ENCODE results near the gene CTCF. TPM values are rescaled to one million over a fixed set of nuclear protein-coding genes. Genes with fewer than 3 reads are reported as not detected.

Gene CTCF
- total RNA-seq, 2 donors from 2014 or later, result 61.3 to 74.6 TPM

DNA sequence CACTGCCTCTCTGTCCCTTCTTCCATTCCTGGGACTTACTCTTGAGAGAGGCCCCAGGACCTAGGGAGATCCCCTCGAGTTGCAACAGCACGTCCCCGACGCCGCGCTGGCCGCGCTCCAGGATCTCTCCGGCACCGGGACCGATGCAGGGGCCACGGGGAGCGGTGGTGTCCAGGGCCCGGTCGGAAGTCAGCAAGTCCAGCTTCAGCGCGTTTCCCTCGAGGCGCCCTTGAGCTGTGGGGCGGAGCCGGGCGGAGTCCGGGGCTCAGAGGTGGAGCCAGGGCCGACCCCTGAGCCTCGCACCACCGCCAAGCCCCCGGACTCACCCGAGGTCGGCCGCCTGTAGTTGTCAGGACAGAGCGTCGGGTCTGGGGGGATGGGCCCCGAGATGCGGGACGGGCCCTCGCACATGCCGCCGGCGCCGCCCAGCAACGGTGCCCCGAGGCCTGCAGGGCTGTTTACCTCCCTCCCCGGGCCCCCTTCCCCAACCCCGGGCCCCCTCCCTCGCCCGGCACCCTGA is 103.8 kb downstream of the CTCF start:
- peak; percentile 80 for DNase-seq
- peaks cover 11% of the 10 kb centered on the region for H3K36me3 ChIP-seq (ENCODE audit: control insufficient read depth, insufficient read depth, low read length)
- H3K27ac Mint-ChIP-seq, result no peak overlapping the region
- no peaks in the 10 kb centered on the region for H3K27me3 ChIP-seq (ENCODE audit: control insufficient read depth, insufficient read depth, low read length, poor library complexity, severe bottlenecking)
- peak overlapping the region; percentile 53 for H3K27ac ChIP-seq (ENCODE audit: low read depth, low read length)
- peaks cover 4% of the 10 kb centered on the region for H3K4me1 ChIP-seq (ENCODE audit: control insufficient read depth, insufficient read depth, low read length)
- WGBS, 2 experiments (ENCODE audit: insufficient coverage in 1 of 2, insufficient read length in 1 of 2), result 3 to 23% methylated on average over 6 to 46 of the region's 46 CpGs
- H3K9ac ChIP-seq (ENCODE audit: extremely low read depth, low read length, poor library complexity, severe bottlenecking), result peak overlapping the region; percentile 34
- TF ChIP-seq, protein P1, sequence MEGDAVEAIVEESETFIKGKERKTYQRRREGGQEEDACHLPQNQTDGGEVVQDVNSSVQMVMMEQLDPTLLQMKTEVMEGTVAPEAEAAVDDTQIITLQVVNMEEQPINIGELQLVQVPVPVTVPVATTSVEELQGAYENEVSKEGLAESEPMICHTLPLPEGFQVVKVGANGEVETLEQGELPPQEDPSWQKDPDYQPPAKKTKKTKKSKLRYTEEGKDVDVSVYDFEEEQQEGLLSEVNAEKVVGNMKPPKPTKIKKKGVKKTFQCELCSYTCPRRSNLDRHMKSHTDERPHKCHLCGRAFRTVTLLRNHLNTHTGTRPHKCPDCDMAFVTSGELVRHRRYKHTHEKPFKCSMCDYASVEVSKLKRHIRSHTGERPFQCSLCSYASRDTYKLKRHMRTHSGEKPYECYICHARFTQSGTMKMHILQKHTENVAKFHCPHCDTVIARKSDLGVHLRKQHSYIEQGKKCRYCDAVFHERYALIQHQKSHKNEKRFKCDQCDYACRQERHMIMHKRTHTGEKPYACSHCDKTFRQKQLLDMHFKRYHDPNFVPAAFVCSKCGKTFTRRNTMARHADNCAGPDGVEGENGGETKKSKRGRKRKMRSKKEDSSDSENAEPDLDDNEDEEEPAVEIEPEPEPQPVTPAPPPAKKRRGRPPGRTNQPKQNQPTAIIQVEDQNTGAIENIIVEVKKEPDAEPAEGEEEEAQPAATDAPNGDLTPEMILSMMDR (conservative IDR thresholded peaks at IDR 0.05), result no peak
- peak overlapping the region; percentile 76 for H3K4me3 ChIP-seq (ENCODE audit: low read length)
- peaks cover 13% of the 10 kb centered on the region for H3K36me3 Mint-ChIP-seq (ENCODE audit: low read depth)
- H3K9me3 ChIP-seq (ENCODE audit: control insufficient read depth, low read length), result no peaks in the 10 kb centered on the region
- no peaks in the 10 kb centered on the region for H3K9me3 Mint-ChIP-seq
- peak overlapping the region; percentile 71 for H3K4me3 Mint-ChIP-seq
- peaks cover 5% of the 10 kb centered on the region for H3K27me3 Mint-ChIP-seq (ENCODE audit: insufficient read depth)
- H3K4me1 Mint-ChIP-seq, result peaks cover 6% of the 10 kb centered on the region

DNA sequence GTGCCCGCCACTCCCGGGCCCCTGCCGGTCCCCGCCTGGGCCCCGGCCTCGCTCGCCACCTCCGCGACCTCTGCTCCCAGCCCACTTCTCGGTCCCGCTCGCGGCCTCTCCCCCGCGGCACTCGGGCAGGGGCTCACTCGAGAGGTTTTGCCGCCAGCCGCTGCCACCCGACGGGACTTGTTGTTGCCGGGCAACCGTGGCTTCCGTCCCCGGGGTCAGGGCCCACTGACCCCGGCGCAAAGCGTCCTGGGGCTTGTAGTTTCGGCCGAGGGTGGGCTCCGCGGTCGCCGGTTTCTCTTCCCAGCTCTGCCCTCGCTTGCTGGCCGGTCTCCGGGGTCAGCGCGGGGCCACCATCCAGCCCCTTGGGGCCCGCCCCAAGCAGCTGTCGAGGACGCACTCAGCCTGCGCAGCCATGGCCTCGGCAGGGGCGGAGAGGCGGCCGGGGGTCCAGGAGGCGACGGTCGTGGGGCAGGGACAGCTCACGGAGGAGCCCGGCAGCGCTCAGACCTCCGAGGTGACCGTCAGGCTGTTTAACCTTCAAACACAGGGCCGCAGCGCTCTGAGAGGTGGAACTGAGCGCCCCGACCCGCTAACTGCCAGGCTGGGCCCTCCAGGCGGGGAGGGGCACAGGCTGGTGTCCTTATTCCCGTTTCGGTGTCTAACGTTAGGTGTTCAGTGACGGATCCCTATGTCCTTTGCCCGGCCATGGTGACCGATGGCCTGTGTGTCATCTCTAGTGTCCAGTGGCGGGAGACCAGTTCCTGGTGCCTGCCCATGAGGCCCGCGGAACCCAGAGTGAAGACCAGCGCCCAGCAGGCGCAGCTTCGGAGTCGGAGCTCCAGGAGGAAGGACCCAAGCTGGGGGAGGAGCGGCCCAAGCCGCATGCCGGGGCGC is 104.5 kb downstream of the CTCF start, which contains the start of the genes C16orf86 and ENKD1:
Gene C16orf86, plus strand, starts transcription at position 256 of the 894 bp plus-strand sequence. Its CDS starts 157 bp downstream, at position 413.
Gene ENKD1, minus strand, starts transcription at position 192 of the 894 bp plus-strand sequence. CDS start 308 bp downstream, outside the sequence.
- peak; percentile 94 for DNase-seq
- H3K4me1 Mint-ChIP-seq, result peaks cover 2% of the 10 kb centered on the region
- Histone ChIP-seq H3K4me1 (ENCODE audit: control insufficient read depth, insufficient read depth, low read length) (no peaks in the 10 kb centered on the region), H3K4me3 (ENCODE audit: low read length) (peak within 1 kb of the TSS; percentile 76), H3K27me3 (ENCODE audit: control insufficient read depth, insufficient read depth, low read length, poor library complexity, severe bottlenecking) (no peaks in the 10 kb centered on the region), H3K9me3 (ENCODE audit: control insufficient read depth, low read length) (no peaks in the 10 kb centered on the region), H3K36me3 (ENCODE audit: control insufficient read depth, insufficient read depth, low read length) (peaks cover 11% of the 10 kb centered on the region), H3K9ac (ENCODE audit: extremely low read depth, low read length, poor library complexity, severe bottlenecking) (peak within 1 kb of the TSS; percentile 34), H3K27ac (ENCODE audit: low read depth, low read length) (peak within 1 kb of the TSS; percentile 53)
- peak within 1 kb of the TSS; percentile 71 for H3K4me3 Mint-ChIP-seq
- peaks cover 13% of the 10 kb centered on the region for H3K36me3 Mint-ChIP-seq (ENCODE audit: low read depth)
- 20 to 37% methylated on average over 41 to 78 of the region's 78 CpGs for WGBS, 2 experiments (ENCODE audit: insufficient coverage in 1 of 2, insufficient read length in 1 of 2)
- H3K27me3 Mint-ChIP-seq (ENCODE audit: insufficient read depth), result peaks cover 3% of the 10 kb centered on the region
- TF ChIP-seq, protein P1 (conservative IDR thresholded peaks at IDR 0.05), result no peak
- no peak within 1 kb of the TSS for H3K27ac Mint-ChIP-seq
- no peaks in the 10 kb centered on the region for H3K9me3 Mint-ChIP-seq

DNA sequence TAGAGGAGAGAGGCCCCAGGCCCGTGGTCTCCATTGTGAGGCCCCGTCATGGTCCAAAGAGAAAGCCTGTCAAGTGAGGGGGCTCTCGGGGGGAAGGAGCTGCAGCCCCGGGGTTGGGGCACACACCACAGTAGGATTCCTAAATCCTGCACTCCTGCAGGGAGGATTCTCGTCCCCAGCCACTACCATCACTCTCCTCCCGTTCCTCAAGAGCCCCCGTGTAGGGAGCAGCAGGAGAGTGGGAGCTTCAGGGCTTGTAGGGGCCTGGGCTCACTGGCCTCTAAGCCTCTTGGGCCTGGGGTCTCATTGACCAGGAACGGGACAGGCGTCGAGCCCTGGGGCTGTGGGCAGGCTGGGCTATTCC is 105.1 kb downstream of the CTCF start:
- Mint-ChIP-seq H3K9me3 (no peaks in the 10 kb centered on the region), H3K4me1 (peaks cover 2% of the 10 kb centered on the region), H3K36me3 (ENCODE audit: low read depth) (peaks cover 13% of the 10 kb centered on the region), H3K27ac (no peak overlapping the region), H3K4me3 (peak overlapping the region; percentile 71), H3K27me3 (ENCODE audit: insufficient read depth) (peaks cover 2% of the 10 kb centered on the region)
- 86 to 88% methylated on average over 3 to 10 of the region's 10 CpGs for WGBS, 2 experiments (ENCODE audit: insufficient coverage in 1 of 2, insufficient read length in 1 of 2)
- Histone ChIP-seq H3K27ac (ENCODE audit: low read depth, low read length) (peak overlapping the region; percentile 24), H3K36me3 (ENCODE audit: control insufficient read depth, insufficient read depth, low read length) (peaks cover 8% of the 10 kb centered on the region), H3K9ac (ENCODE audit: extremely low read depth, low read length, poor library complexity, severe bottlenecking) (no peak overlapping the region), H3K4me1 (ENCODE audit: control insufficient read depth, insufficient read depth, low read length) (no peaks in the 10 kb centered on the region), H3K4me3 (ENCODE audit: low read length) (peak overlapping the region; percentile 76), H3K27me3 (ENCODE audit: control insufficient read depth, insufficient read depth, low read length, poor library complexity, severe bottlenecking) (no peaks in the 10 kb centered on the region), H3K9me3 (ENCODE audit: control insufficient read depth, low read length) (no peaks in the 10 kb centered on the region)
- TF ChIP-seq, protein P1 (conservative IDR thresholded peaks at IDR 0.05), result no peak
- peak; percentile 61 for DNase-seq

Measured in endodermal cell (in vitro differentiated cells).